WTC11 (cell line): Measurements from ENCODE around the gene PLK3.

Experiments used
- CTCF ChIP-seq: fragments of 200-600 bp; IDR thresholded peaks from 2 replicates; pipeline ENCODE4 v1.8.0; 2022; ENCODE audit warnings: antibody characterized with exemption
- ESRRA ChIP-seq: sonication (generic); formaldehyde crosslinking; IDR thresholded peaks from 2 replicates; pipeline ENCODE4 v1.8.1; 2022; ENCODE audit warnings: mild to moderate bottlenecking, missing genetic modification reagents, borderline replicate concordance
- FOXP1 ChIP-seq: sonication (generic); formaldehyde crosslinking; IDR thresholded peaks from 2 replicates; pipeline ENCODE4 v1.8.0; 2022; ENCODE audit warnings: missing genetic modification reagents, mild to moderate bottlenecking, moderate library complexity, borderline replicate concordance
- JUN ChIP-seq: sonication (generic); formaldehyde crosslinking; IDR thresholded peaks from 2 replicates; pipeline ENCODE4 v1.8.0; 2023; ENCODE audit warnings: mild to moderate bottlenecking, missing genetic modification reagents
- NR1H2 ChIP-seq: sonication (generic); formaldehyde crosslinking; IDR thresholded peaks from 2 replicates; pipeline ENCODE4 v1.9.0; 2021; ENCODE audit warnings: mild to moderate bottlenecking, moderate library complexity, missing genetic modification reagents
- TF ChIP-seq, protein P1 (sequence below): sonication (generic); formaldehyde crosslinking; IDR thresholded peaks from 2 replicates; pipeline ENCODE4 v1.8.0; 2022; ENCODE audit warnings: mild to moderate bottlenecking, missing genetic modification reagents

DNA sequence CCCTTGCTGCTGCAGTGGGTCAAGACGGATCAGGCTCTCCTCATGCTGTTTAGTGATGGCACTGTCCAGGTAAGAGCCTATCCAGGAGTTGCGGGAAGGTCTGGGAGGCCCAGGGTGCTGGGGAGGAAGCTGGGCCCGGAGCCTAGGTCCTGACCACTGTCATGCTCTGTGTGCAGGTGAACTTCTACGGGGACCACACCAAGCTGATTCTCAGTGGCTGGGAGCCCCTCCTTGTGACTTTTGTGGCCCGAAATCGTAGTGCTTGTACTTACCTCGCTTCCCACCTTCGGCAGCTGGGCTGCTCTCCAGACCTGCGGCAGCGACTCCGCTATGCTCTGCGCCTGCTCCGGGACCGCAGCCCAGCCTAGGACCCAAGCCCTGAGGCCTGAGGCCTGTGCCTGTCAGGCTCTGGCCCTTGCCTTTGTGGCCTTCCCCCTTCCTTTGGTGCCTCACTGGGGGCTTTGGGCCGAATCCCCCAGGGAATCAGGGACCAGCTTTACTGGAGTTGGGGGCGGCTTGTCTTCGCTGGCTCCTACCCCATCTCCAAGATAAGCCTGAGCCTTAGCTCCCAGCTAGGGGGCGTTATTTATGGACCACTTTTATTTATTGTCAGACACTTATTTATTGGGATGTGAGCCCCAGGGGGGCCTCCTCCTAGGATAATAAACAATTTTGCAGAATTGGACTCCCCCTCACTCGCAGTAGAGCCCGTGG is 5.3 kb downstream of the PLK3 start:
- TF ChIP-seq FOXP1 (CRISPR knock-in tag) (no peak), CTCF (no peak), ESRRA (CRISPR knock-in tag) (no peak), NR1H2 (no peak), JUN (no peak)
- TF ChIP-seq, protein P1, sequence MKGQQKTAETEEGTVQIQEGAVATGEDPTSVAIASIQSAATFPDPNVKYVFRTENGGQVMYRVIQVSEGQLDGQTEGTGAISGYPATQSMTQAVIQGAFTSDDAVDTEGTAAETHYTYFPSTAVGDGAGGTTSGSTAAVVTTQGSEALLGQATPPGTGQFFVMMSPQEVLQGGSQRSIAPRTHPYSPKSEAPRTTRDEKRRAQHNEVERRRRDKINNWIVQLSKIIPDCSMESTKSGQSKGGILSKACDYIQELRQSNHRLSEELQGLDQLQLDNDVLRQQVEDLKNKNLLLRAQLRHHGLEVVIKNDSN (CRISPR knock-in tag), result no peak
